LNCaP clone FGC (cell line): ENCODE results near the gene PLCG2.

ENCODE experiments used
- DNase-seq: peaks from one replicate; pipeline ENCODE4 v3.0.0-alpha.2; 2011; ENCODE audit warnings: low read depth
- H3K4me3 ChIP-seq: 2 replicates; pipeline ENCODE4 v1.5.1; 2011; ENCODE audit warnings: mild to moderate bottlenecking, low read depth, low read length, control low read depth
- CTCF ChIP-seq: IDR thresholded peaks from 2 replicates; pipeline ENCODE4 v1.5.1; 2012; ENCODE audit warnings: mild to moderate bottlenecking; ENCODE audit not compliant: control insufficient read depth, insufficient read depth; ENCODE audit errors: extremely low read depth

PLCG2 gene

GRCh38 chr16:81904320-81904719, 125.2 kb downstream of the PLCG2 start:
- H3K4me3 ChIP-seq, result no peak overlapping the region
- no peak for TF ChIP-seq CTCF
- no peak for DNase-seq

- no peak for TF ChIP-seq CTCF
- no peak overlapping the region for H3K4me3 ChIP-seq
- DNase-seq, result no peak
These were observed 126.2 kb downstream of the PLCG2 start for GRCh38 chr16:81905277-81905676.

GRCh38 chr16:81907681-81908080, 128.6 kb downstream of the PLCG2 start:
- no peak for DNase-seq
- TF ChIP-seq CTCF, result no peak
- no peak overlapping the region for H3K4me3 ChIP-seq

- no peak for DNase-seq
- TF ChIP-seq CTCF, result no peak
- no peak overlapping the region for H3K4me3 ChIP-seq
These were observed 129.6 kb downstream of the PLCG2 start for GRCh38 chr16:81908466-81909262.

GRCh38 chr16:81910366-81910885, 131.3 kb downstream of the PLCG2 start:
- no peak overlapping the region for H3K4me3 ChIP-seq
- DNase-seq, result no peak
- no peak for TF ChIP-seq CTCF

DNA sequence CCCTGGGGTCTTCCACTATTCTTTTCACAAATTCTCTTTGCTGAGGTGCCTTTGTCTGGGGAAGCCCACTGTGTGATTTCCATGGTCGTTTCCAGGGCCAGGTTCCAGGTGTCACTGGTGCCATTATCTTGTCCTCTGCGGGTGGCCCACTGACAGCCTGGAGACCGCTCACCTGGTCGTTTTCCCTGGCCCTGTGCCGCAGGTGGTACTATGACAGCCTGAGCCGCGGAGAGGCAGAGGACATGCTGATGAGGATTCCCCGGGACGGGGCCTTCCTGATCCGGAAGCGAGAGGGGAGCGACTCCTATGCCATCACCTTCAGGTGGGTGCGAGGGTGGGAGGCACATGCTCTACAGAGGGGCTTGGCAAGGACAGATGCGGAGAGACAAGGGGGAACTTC, 133.3 kb downstream of the PLCG2 start:
- no peak for DNase-seq
- H3K4me3 ChIP-seq, result no peak overlapping the region
- no peak for TF ChIP-seq CTCF

DNA sequence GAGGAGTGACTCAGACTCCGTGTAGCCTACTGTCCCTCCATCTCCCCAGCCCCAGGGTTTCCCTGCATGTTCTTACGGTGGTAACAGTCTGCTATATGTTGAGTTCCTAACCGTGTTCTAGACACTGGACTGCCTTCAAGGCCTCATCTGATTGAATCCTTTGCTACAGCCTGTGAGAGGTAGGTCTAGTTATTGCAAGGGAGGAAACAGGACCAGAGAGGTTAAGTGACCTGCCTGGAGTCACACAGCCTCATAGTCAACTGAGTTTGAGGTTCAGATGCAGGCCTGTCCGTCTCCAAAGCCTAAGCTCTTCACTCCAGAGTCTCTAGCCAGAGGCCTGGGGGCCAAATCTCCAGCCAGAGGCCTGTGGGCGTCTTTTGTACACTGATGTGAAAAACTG, 134.1 kb downstream of the PLCG2 start:
- DNase-seq, result no peak
- no peak overlapping the region for H3K4me3 ChIP-seq
- no peak for TF ChIP-seq CTCF
